WTC11 (cell line): ENCODE results near the gene PARD3B. TPM values are rescaled to one million over a fixed set of nuclear protein-coding genes. Genes with fewer than 3 reads are reported as not detected.

Source experiments
- ATAC-seq: fragments of 200-7000 bp; cut with Tn5 transposase; 2 replicates; pipeline ENCODE4 v1.10.0; 2021; ENCODE audit warnings: mild to moderate bottlenecking, moderate library complexity
- CTCF ChIA-PET: fragments of 300-600 bp; sonication (Branson Sonifier 250); formaldehyde crosslinking; loops from one replicate; lab custom pipeline; 2021; ENCODE audit warnings: antibody characterized with exemption; lab: Charles Lee
- POLR2A ChIA-PET: fragments of 350-600 bp; sonication (Branson Sonifier 250); formaldehyde crosslinking; loops from one replicate; lab custom pipeline; 2021; ENCODE audit warnings: antibody characterized with exemption; lab: Charles Lee
- DNase-seq: peaks from one replicate; pipeline ENCODE4 v3.0.0; 2021; ENCODE audit warnings: low spot score
- H3K27ac Mint-ChIP-seq: 2 replicates; pipeline ENCODE4 v1.8.0; 2021; ENCODE audit warnings: mixed read lengths
- H3K27me3 Mint-ChIP-seq: 2 replicates; pipeline ENCODE4 v1.8.0; 2021; ENCODE audit warnings: low read depth, mild to moderate bottlenecking, moderate library complexity, mixed read lengths
- H3K36me3 Mint-ChIP-seq: 2 replicates; pipeline ENCODE4 v1.8.0; 2021; ENCODE audit warnings: mixed read lengths
- H3K4me1 Mint-ChIP-seq: 2 replicates; pipeline ENCODE4 v1.8.0; 2022; ENCODE audit warnings: mixed read lengths
- H3K4me3 Mint-ChIP-seq: 2 replicates; pipeline ENCODE4 v1.8.0; 2021; ENCODE audit warnings: mild to moderate bottlenecking, moderate library complexity, mixed read lengths
- H3K9me3 Mint-ChIP-seq: 2 replicates; pipeline ENCODE4 v1.8.0; 2021; ENCODE audit warnings: mixed read lengths
- ELF4 ChIP-seq: sonication (generic); formaldehyde crosslinking; IDR thresholded peaks from 2 replicates; pipeline ENCODE4 v1.8.1; 2022; ENCODE audit warnings: low read depth, mild to moderate bottlenecking, moderate library complexity, missing genetic modification reagents
- FOXP4 ChIP-seq: sonication (generic); formaldehyde crosslinking; IDR thresholded peaks from 2 replicates; pipeline ENCODE4 v1.8.0; 2022; ENCODE audit warnings: mild to moderate bottlenecking, missing genetic modification reagents
- GTF2I ChIP-seq: fragments of 250-450 bp; sonication (Bioruptor Pico); conservative IDR thresholded peaks from 2 replicates; pipeline ENCODE4 v1.4.0; 2021; ENCODE audit warnings: mild to moderate bottlenecking
- HMGXB4 ChIP-seq: sonication (generic); formaldehyde crosslinking; IDR thresholded peaks from 2 replicates; pipeline ENCODE4 v1.8.1; 2023; ENCODE audit warnings: mild to moderate bottlenecking, moderate library complexity, missing genetic modification reagents
- KAT7 ChIP-seq: sonication (generic); formaldehyde crosslinking; IDR thresholded peaks from 2 replicates; pipeline ENCODE4 v1.8.1; 2023; ENCODE audit warnings: missing genetic modification reagents, mild to moderate bottlenecking, borderline replicate concordance
- MAX ChIP-seq: sonication (generic); formaldehyde crosslinking; IDR thresholded peaks from 2 replicates; pipeline ENCODE4 v1.8.0; 2022; ENCODE audit warnings: mild to moderate bottlenecking, missing genetic modification reagents
- MLX ChIP-seq: sonication (generic); formaldehyde crosslinking; IDR thresholded peaks from 2 replicates; pipeline ENCODE4 v1.8.1; 2023; ENCODE audit warnings: mild to moderate bottlenecking, missing genetic modification reagents, moderate library complexity
- OVOL2 ChIP-seq: fragments of 250-450 bp; sonication (Bioruptor Pico); IDR thresholded peaks from 2 replicates; pipeline ENCODE4 v1.9.0; 2021; ENCODE audit warnings: mild to moderate bottlenecking, borderline replicate concordance
- PRRX2 ChIP-seq: fragments of 250-450 bp; sonication (Bioruptor Pico); IDR thresholded peaks from 2 replicates; pipeline ENCODE4 v1.8.0; 2021; ENCODE audit warnings: mild to moderate bottlenecking
- ZBTB21 ChIP-seq: sonication (generic); formaldehyde crosslinking; IDR thresholded peaks from 2 replicates; pipeline ENCODE4 v1.8.1; 2023; ENCODE audit warnings: mild to moderate bottlenecking, missing genetic modification reagents, borderline replicate concordance
- ZNF263 ChIP-seq: sonication (generic); formaldehyde crosslinking; IDR thresholded peaks from 2 replicates; pipeline ENCODE4 v1.8.1; 2022; ENCODE audit warnings: low read depth, mild to moderate bottlenecking, moderate library complexity, missing genetic modification reagents
- total RNA-seq: library from RNA; stranded (reverse); gene quantifications from 3 replicates; pipeline ENCODE4 v1.2.3, GENCODE V29; 2021
- TF ChIP-seq, protein P1 (sequence below): sonication (generic); formaldehyde crosslinking; conservative IDR thresholded peaks from 2 replicates; pipeline ENCODE4 v1.8.1; 2022; ENCODE audit warnings: mild to moderate bottlenecking, missing genetic modification reagents
- TF ChIP-seq, protein P2 (sequence below): fragments of 250-450 bp; sonication (Bioruptor Pico); IDR thresholded peaks from 2 replicates; pipeline ENCODE4 v1.9.0; 2021; ENCODE audit warnings: mild to moderate bottlenecking, borderline replicate concordance
- TF ChIP-seq, protein P3 (sequence below): fragments of 250-450 bp; sonication (Bioruptor Pico); IDR thresholded peaks from 2 replicates; pipeline ENCODE4 v1.9.0; 2021; ENCODE audit warnings: moderate library complexity, mild to moderate bottlenecking, inconsistent platforms, borderline replicate concordance
- TF ChIP-seq, protein P4 (sequence below): sonication (generic); formaldehyde crosslinking; IDR thresholded peaks from 2 replicates; pipeline ENCODE4 v1.8.1; 2022; ENCODE audit warnings: mild to moderate bottlenecking, moderate library complexity, missing genetic modification reagents

PARD3B gene
- total RNA-seq, 1 experiment from 2014 or later: 5.6 TPM

GRCh38 chr2:205614965-205615364 is 1069.7 kb downstream of the PARD3B start (continued):
- TF ChIP-seq HMGXB4: no peak

GRCh38 chr2:205617905-205618304 is 1072.6 kb downstream of the PARD3B start:
- TF ChIP-seq, protein P1, sequence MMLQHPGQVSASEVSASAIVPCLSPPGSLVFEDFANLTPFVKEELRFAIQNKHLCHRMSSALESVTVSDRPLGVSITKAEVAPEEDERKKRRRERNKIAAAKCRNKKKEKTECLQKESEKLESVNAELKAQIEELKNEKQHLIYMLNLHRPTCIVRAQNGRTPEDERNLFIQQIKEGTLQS: no peak
- TF ChIP-seq MAX (CRISPR knock-in tag): no peak
- TF ChIP-seq ELF4 (CRISPR knock-in tag): no peak
- no peak for TF ChIP-seq GTF2I (CRISPR knock-in tag)
- TF ChIP-seq, protein P2, sequence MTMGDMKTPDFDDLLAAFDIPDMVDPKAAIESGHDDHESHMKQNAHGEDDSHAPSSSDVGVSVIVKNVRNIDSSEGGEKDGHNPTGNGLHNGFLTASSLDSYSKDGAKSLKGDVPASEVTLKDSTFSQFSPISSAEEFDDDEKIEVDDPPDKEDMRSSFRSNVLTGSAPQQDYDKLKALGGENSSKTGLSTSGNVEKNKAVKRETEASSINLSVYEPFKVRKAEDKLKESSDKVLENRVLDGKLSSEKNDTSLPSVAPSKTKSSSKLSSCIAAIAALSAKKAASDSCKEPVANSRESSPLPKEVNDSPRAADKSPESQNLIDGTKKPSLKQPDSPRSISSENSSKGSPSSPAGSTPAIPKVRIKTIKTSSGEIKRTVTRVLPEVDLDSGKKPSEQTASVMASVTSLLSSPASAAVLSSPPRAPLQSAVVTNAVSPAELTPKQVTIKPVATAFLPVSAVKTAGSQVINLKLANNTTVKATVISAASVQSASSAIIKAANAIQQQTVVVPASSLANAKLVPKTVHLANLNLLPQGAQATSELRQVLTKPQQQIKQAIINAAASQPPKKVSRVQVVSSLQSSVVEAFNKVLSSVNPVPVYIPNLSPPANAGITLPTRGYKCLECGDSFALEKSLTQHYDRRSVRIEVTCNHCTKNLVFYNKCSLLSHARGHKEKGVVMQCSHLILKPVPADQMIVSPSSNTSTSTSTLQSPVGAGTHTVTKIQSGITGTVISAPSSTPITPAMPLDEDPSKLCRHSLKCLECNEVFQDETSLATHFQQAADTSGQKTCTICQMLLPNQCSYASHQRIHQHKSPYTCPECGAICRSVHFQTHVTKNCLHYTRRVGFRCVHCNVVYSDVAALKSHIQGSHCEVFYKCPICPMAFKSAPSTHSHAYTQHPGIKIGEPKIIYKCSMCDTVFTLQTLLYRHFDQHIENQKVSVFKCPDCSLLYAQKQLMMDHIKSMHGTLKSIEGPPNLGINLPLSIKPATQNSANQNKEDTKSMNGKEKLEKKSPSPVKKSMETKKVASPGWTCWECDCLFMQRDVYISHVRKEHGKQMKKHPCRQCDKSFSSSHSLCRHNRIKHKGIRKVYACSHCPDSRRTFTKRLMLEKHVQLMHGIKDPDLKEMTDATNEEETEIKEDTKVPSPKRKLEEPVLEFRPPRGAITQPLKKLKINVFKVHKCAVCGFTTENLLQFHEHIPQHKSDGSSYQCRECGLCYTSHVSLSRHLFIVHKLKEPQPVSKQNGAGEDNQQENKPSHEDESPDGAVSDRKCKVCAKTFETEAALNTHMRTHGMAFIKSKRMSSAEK (CRISPR knock-in tag): no peak
- no peak for TF ChIP-seq MLX (CRISPR knock-in tag)
- TF ChIP-seq ZNF263 (CRISPR knock-in tag): no peak
- DNase-seq: no peak
- H3K4me1 Mint-ChIP-seq: peaks cover 4% of the 10 kb centered on the region
- no peak overlapping the region for H3K27ac Mint-ChIP-seq
- ATAC-seq: no peak
- peaks cover 10% of the 10 kb centered on the region; the same call in 1 of the 2 replicates for H3K36me3 Mint-ChIP-seq
- no peaks in the 10 kb centered on the region; the same call in 1 of the 2 replicates for H3K27me3 Mint-ChIP-seq
- H3K9me3 Mint-ChIP-seq: peaks cover 9% of the 10 kb centered on the region; the same call in 1 of the 2 replicates
- POLR2A ChIA-PET: no interaction called here
- CTCF ChIA-PET: interaction anchor here (1.2 kb wide), 1 partner anchor 61 kb away, joined by 3 read pairs; no protein-coding TSS in a partner anchor
- H3K4me3 Mint-ChIP-seq: no peak overlapping the region

GRCh38 chr2:205619600-205619999 is 1074.3 kb downstream of the PARD3B start:
- H3K9me3 Mint-ChIP-seq: peaks cover 9% of the 10 kb centered on the region; the same call in 1 of the 2 replicates

More at GRCh38 chr2:205619600-205619999, 1074.3 kb downstream of the PARD3B start:
- ChIA-PET CTCF (interaction anchor here (0.9 to 2.0 kb wide), 3 partner anchors 56 to 59 kb away, joined by 4 to 7 read pairs (median 5); no protein-coding TSS in a partner anchor), POLR2A (interaction anchor here (0.7 kb wide), 1 partner anchor 32 kb away, joined by 11 read pairs; no protein-coding TSS in a partner anchor)
- no peaks in the 10 kb centered on the region; the same call in none of the 2 replicates for H3K27me3 Mint-ChIP-seq
- no peak overlapping the region for H3K27ac Mint-ChIP-seq
- H3K36me3 Mint-ChIP-seq: peaks cover 10% of the 10 kb centered on the region; the same call in 1 of the 2 replicates
- ATAC-seq: no peak
- no peak overlapping the region for H3K4me3 Mint-ChIP-seq
- no peak for TF ChIP-seq KAT7 (CRISPR knock-in tag)
- TF ChIP-seq, protein P3, sequence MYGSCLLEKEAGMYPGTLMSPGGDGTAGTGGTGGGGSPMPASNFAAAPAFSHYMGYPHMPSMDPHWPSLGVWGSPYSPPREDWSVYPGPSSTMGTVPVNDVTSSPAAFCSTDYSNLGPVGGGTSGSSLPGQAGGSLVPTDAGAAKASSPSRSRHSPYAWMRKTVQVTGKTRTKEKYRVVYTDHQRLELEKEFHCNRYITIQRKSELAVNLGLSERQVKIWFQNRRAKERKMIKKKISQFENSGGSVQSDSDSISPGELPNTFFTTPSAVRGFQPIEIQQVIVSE (CRISPR knock-in tag): no peak
- TF ChIP-seq, protein P4, sequence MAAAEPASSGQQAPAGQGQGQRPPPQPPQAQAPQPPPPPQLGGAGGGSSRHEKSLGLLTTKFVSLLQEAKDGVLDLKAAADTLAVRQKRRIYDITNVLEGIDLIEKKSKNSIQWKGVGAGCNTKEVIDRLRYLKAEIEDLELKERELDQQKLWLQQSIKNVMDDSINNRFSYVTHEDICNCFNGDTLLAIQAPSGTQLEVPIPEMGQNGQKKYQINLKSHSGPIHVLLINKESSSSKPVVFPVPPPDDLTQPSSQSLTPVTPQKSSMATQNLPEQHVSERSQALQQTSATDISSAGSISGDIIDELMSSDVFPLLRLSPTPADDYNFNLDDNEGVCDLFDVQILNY: no peak
- no peak for TF ChIP-seq ZBTB21 (CRISPR knock-in tag)
- TF ChIP-seq FOXP4 (CRISPR knock-in tag): no peak
- TF ChIP-seq PRRX2 (CRISPR knock-in tag): no peak
- TF ChIP-seq OVOL2: no peak
- H3K4me1 Mint-ChIP-seq: no peaks in the 10 kb centered on the region
- no peak for DNase-seq
